ENCODE measurements around the gene NKX2-2. TPM values are rescaled to one million over a fixed set of nuclear protein-coding genes. Genes with fewer than 3 reads are reported as not detected.

The NKX2-2 gene
- total and polyA plus RNA-seq, 2 donors (not counting 3 experiments of a cell fraction or from before 2014, with no cell fraction given): not detected

- H3K27ac ChIP-seq (ENCODE audit: insufficient read depth, low read depth, low read length): no peak overlapping the region
- no peak overlapping the region for H2AFZ ChIP-seq (ENCODE audit: low read depth, low read length)
- FAIRE-seq: no peak
- H3K4me3 ChIP-seq (replicated peaks in 1 of 3; ENCODE audit: insufficient read depth in 1 of 3, low read depth in 1 of 3, low read length in 3 of 3): no peak overlapping the region
- H3K36me3 ChIP-seq (ENCODE audit: control insufficient read depth in 2 of 2, extremely low read depth in 1 of 2, insufficient read depth in 2 of 2, low read length in 2 of 2): no peaks in the 10 kb centered on the region
- no peaks in the 10 kb centered on the region for H3K9me1 ChIP-seq (replicated peaks; ENCODE audit: control insufficient read depth, extremely low read depth, insufficient read depth, low read length)
- TF ChIP-seq POLR2A (IDR thresholded peaks at IDR 0.05; ENCODE audit: low read depth, low read length): no peak
- no peak for TF ChIP-seq JUN (IDR thresholded peaks at IDR 0.05; ENCODE audit: borderline replicate concordance, insufficient read depth, insufficient read length, low read depth)
- TF ChIP-seq POLR2AphosphoS5 (IDR thresholded peaks at IDR 0.05; ENCODE audit: insufficient read depth, low read depth, low read length): no peak
- TF ChIP-seq MYC (IDR thresholded peaks at IDR 0.05; ENCODE audit: low read depth, low read length): no peak
- no peak for TF ChIP-seq EZH2 (IDR thresholded peaks at IDR 0.05; ENCODE audit: borderline replicate concordance, low read depth, low read length, severe bottlenecking)
- no peak for TF ChIP-seq FOS (IDR thresholded peaks at IDR 0.05; ENCODE audit: borderline replicate concordance, insufficient read depth, low read length)
- no peak for TF ChIP-seq GATA2 (IDR thresholded peaks at IDR 0.05; ENCODE audit: insufficient read depth, insufficient read length, low read depth, low read length)
- H3K27me3 ChIP-seq (ENCODE audit: control insufficient read depth in 2 of 2, insufficient read depth in 2 of 2, low read length in 2 of 2): no peaks in the 10 kb centered on the region
- intact Hi-C loops (cut with micrococcal nuclease): no loop called here
- H3K4me2 ChIP-seq (ENCODE audit: insufficient read depth, low read length): no peak overlapping the region
- DNase-seq (ENCODE audit: low read depth, low spot score): no peak
- dilution Hi-C loops (cut with MboI; ENCODE audit: extremely low pct_ligation_motif_present, low sequenced_read_pairs): no loop called here
- H3K9ac ChIP-seq (replicated peaks; ENCODE audit: extremely low read depth, insufficient read depth, low read length): no peak overlapping the region
- H3K79me2 ChIP-seq (ENCODE audit: control insufficient read depth, insufficient read depth, low read length): no peaks in the 10 kb centered on the region
- no peaks in the 10 kb centered on the region for H3K4me1 ChIP-seq (ENCODE audit: control insufficient read depth, extremely low read depth, insufficient read depth, low read length)
- no peaks in the 10 kb centered on the region for H3K9me3 ChIP-seq (replicated peaks; ENCODE audit: control insufficient read depth, insufficient read depth, low read length)
- no peaks in the 10 kb centered on the region for H4K20me1 ChIP-seq (replicated peaks; ENCODE audit: control insufficient read depth, extremely low read depth, insufficient read depth, low read length)
- POLR2A ChIA-PET: no interaction called here
- CTCF ChIA-PET: no interaction called here
- BruUV-seq (replicated peaks): no TSS peak
These were observed 34.6 kb upstream of the NKX2-2 start for GRCh38 chr20:21548390-21549035.

- H3K4me2 ChIP-seq (ENCODE audit: insufficient read depth, low read length): no peak overlapping the region
- no peak overlapping the region for H3K27ac ChIP-seq (ENCODE audit: insufficient read depth, low read depth, low read length)
- FAIRE-seq (no peak), DNase-seq (ENCODE audit: low read depth, low spot score) (no peak)
- no peak overlapping the region for H3K9ac ChIP-seq (replicated peaks; ENCODE audit: extremely low read depth, insufficient read depth, low read length)
- TF ChIP-seq POLR2AphosphoS5 (IDR thresholded peaks at IDR 0.05; ENCODE audit: insufficient read depth, low read depth, low read length): no peak
- TF ChIP-seq CTCF (IDR thresholded peaks at IDR 0.05; ENCODE audit: extremely low read depth in 1 of 2, insufficient read depth in 1 of 2, low read depth in 1 of 2, low read length in 2 of 2): no peak
- TF ChIP-seq MAX (IDR thresholded peaks at IDR 0.05; ENCODE audit: insufficient read depth, insufficient read length): no peak
- TF ChIP-seq GATA2 (IDR thresholded peaks at IDR 0.05; ENCODE audit: insufficient read depth, insufficient read length, low read depth, low read length): no peak
- TF ChIP-seq FOS (IDR thresholded peaks at IDR 0.05; ENCODE audit: borderline replicate concordance, insufficient read depth, low read length): no peak
- no peak for TF ChIP-seq JUN (IDR thresholded peaks at IDR 0.05; ENCODE audit: borderline replicate concordance, insufficient read depth, insufficient read length, low read depth)
- TF ChIP-seq MYC (IDR thresholded peaks at IDR 0.05; ENCODE audit: low read depth, low read length): no peak
- no peak for TF ChIP-seq POLR2A (IDR thresholded peaks at IDR 0.05; ENCODE audit: low read depth, low read length)
- no peak for TF ChIP-seq EZH2 (IDR thresholded peaks at IDR 0.05; ENCODE audit: borderline replicate concordance, low read depth, low read length, severe bottlenecking)
- no peaks in the 10 kb centered on the region for H3K9me3 ChIP-seq (replicated peaks; ENCODE audit: control insufficient read depth, insufficient read depth, low read length)
- no peaks in the 10 kb centered on the region for H3K4me1 ChIP-seq (ENCODE audit: control insufficient read depth, extremely low read depth, insufficient read depth, low read length)
- intact Hi-C loops (cut with micrococcal nuclease): no loop called here
- no peaks in the 10 kb centered on the region for H3K36me3 ChIP-seq (ENCODE audit: control insufficient read depth in 2 of 2, extremely low read depth in 1 of 2, insufficient read depth in 2 of 2, low read length in 2 of 2)
- no TSS peak for BruUV-seq (replicated peaks)
- H2AFZ ChIP-seq (ENCODE audit: low read depth, low read length): no peak overlapping the region
- ChIA-PET POLR2A (no interaction called here), CTCF (interaction anchor here (1.0 to 1.2 kb wide), 3 partner anchors 11 to 41 kb away, joined by 3 read pairs; no protein-coding TSS in a partner anchor)
- no peaks in the 10 kb centered on the region for H4K20me1 ChIP-seq (replicated peaks; ENCODE audit: control insufficient read depth, extremely low read depth, insufficient read depth, low read length)
- dilution Hi-C loops (cut with MboI; ENCODE audit: extremely low pct_ligation_motif_present, low sequenced_read_pairs): no loop called here
- H3K79me2 ChIP-seq (ENCODE audit: control insufficient read depth, insufficient read depth, low read length): no peaks in the 10 kb centered on the region
- H3K9me1 ChIP-seq (replicated peaks; ENCODE audit: control insufficient read depth, extremely low read depth, insufficient read depth, low read length): no peaks in the 10 kb centered on the region
- H3K27me3 ChIP-seq (ENCODE audit: control insufficient read depth in 2 of 2, insufficient read depth in 2 of 2, low read length in 2 of 2): no peaks in the 10 kb centered on the region
- no peak overlapping the region for H3K4me3 ChIP-seq (replicated peaks in 1 of 3; ENCODE audit: insufficient read depth in 1 of 3, low read depth in 1 of 3, low read length in 3 of 3)
These were observed 32.5 kb upstream of the NKX2-2 start for GRCh38 chr20:21546355-21546754.
